Liver (tissue), 3 donors: ENCODE data around the gene ZNF627.

ENCODE experiments used
- CTCF ChIP-seq: fragments of 150-350 bp; IDR thresholded peaks from 2 replicates; pipeline ENCODE4 v1.5.1; 2017; ENCODE audit warnings: improper control_type of control experiment, low read depth, low read length; ENCODE audit not compliant: missing input control
- EGR1 ChIP-seq, 2 donors: IDR thresholded peaks; 2 replicates each; pipeline ENCODE4 v1.6.1; 2016 to 2018; ENCODE audit warnings: antibody characterized with exemption in 2 of 2, low read depth in 2 of 2
- FOXA1 ChIP-seq: IDR thresholded peaks from 2 replicates; pipeline ENCODE4 v1.6.1; 2016; ENCODE audit warnings: antibody characterized with exemption
- FOXA2 ChIP-seq: IDR thresholded peaks from 2 replicates; pipeline ENCODE4 v1.6.1; 2016; ENCODE audit warnings: antibody characterized with exemption
- GABPA ChIP-seq, 2 donors: IDR thresholded peaks in 1 of 2; conservative IDR thresholded peaks in 1 of 2; 2 replicates each; pipeline ENCODE4 v1.6.1; 2016; ENCODE audit warnings: antibody characterized with exemption in 2 of 2, mild to moderate bottlenecking in 1 of 2, moderate library complexity in 1 of 2
- JUND ChIP-seq, 2 donors: IDR thresholded peaks; 2 replicates each; pipeline ENCODE4 v1.6.1; 2016; ENCODE audit warnings: antibody characterized with exemption in 2 of 2
- RAD21 ChIP-seq, 2 donors: IDR thresholded peaks; 2 replicates each; pipeline ENCODE4 v1.6.1; 2016; ENCODE audit warnings: antibody characterized with exemption in 2 of 2, mild to moderate bottlenecking in 2 of 2
- SP1 ChIP-seq: IDR thresholded peaks from 2 replicates; pipeline ENCODE4 v1.6.1; 2018; ENCODE audit warnings: antibody characterized with exemption, mild to moderate bottlenecking
- TAF1 ChIP-seq: conservative IDR thresholded peaks from 2 replicates; pipeline ENCODE4 v1.6.1; 2016; ENCODE audit warnings: antibody characterized with exemption, mild to moderate bottlenecking
- donor health status: healthy.
- donor health status: healthy.

- TF ChIP-seq EGR1 (IDR thresholded peaks at IDR 0.05; ENCODE audit: low read depth in 2 of 2) = no peak
- TF ChIP-seq CTCF = no peak
- no peak for TF ChIP-seq SP1
- no peak for TF ChIP-seq JUND (IDR thresholded peaks at IDR 0.05)
- no peak for TF ChIP-seq TAF1
- TF ChIP-seq GABPA (IDR thresholded peaks at IDR 0.05 in 1 of 2, conservative IDR thresholded peaks at IDR 0.05 in 1 of 2) = no peak
- TF ChIP-seq FOXA1 = no peak
- no peak for TF ChIP-seq FOXA2
- no peak for TF ChIP-seq RAD21 (IDR thresholded peaks at IDR 0.05)
Observed at GRCh38 chr19:11611730-11612129, 14.4 kb downstream of the ZNF627 start.
